Neural crest cell (in vitro differentiated cells): ENCODE data around the gene NPY4R. TPM values are rescaled to one million over a fixed set of nuclear protein-coding genes. Genes with fewer than 3 reads are reported as not detected.
"Not testable (repeated sequence)": the region's sequence is repeated elsewhere in the genome, so short reads cannot be mapped to it uniquely, and the experiment has no call there.

Experiments used
- DNase-seq: peaks from one replicate; pipeline ENCODE4 v3.0.0; 2021; ENCODE audit warnings: low read depth, mixed read lengths, low spot score
- H3K27ac Mint-ChIP-seq: one replicate; pipeline ENCODE4 v1.8.0; 2021; ENCODE audit warnings: mild to moderate bottlenecking, mixed read lengths; ENCODE audit not compliant: unreplicated experiment
- H3K27me3 Mint-ChIP-seq: 2 replicates; pipeline ENCODE4 v1.8.0; 2021; ENCODE audit warnings: low read depth, mild to moderate bottlenecking, mixed read lengths
- H3K36me3 Mint-ChIP-seq: 2 replicates; pipeline ENCODE4 v1.8.0; 2021; ENCODE audit warnings: low read depth, mild to moderate bottlenecking, mixed read lengths
- H3K4me1 Mint-ChIP-seq: 2 replicates; pipeline ENCODE4 v1.8.0; 2021; ENCODE audit warnings: mixed read lengths
- H3K4me3 Mint-ChIP-seq: one replicate; pipeline ENCODE4 v1.8.0; 2021; ENCODE audit warnings: mild to moderate bottlenecking, mixed read lengths
- H3K9me3 Mint-ChIP-seq: 2 replicates; pipeline ENCODE4 v1.8.0; 2021; ENCODE audit warnings: mixed read lengths
- long read RNA-seq: library from polyadenylated mRNA; unstranded; transcript quantifications from one replicate; pipeline ENCODE4 v2.0.0, GENCODE V29; 2020
- total RNA-seq: library from RNA; stranded (reverse); gene quantifications from 2 replicates; pipeline ENCODE4 v1.2.1, GENCODE V29; 2021
- TF ChIP-seq, protein P1 (sequence below): fragments of 200-600 bp; sonication (generic); conservative IDR thresholded peaks from 2 replicates; pipeline ENCODE4 v1.5.0; 2021; ENCODE audit warnings: antibody characterized with exemption, mild to moderate bottlenecking

The NPY4R gene, protein sequence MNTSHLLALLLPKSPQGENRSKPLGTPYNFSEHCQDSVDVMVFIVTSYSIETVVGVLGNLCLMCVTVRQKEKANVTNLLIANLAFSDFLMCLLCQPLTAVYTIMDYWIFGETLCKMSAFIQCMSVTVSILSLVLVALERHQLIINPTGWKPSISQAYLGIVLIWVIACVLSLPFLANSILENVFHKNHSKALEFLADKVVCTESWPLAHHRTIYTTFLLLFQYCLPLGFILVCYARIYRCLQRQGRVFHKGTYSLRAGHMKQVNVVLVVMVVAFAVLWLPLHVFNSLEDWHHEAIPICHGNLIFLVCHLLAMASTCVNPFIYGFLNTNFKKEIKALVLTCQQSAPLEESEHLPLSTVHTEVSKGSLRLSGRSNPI
- total RNA-seq = not detected in 2 replicates
- long read RNA-seq = 0 reads

DNA sequence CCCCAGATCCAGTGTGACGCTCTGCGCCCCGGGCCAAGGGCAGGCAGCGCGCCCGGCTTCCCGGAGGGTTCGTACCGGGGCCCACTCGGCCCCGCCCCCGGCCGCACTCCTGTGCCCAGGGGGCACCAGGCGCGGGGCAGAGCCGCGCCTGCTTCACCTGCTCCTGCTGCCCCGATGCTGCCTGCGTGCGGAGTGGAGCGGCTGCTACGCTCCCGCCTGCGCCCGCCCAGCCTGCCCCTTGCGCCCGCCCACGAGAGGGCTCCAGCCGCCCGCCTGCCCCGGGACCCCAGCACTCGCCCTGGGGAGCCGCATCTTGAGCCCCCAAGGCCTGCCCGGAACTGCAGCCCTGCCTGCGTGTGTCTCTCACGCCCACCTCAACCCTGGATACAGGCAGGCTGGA is at the start of gene NPY4R:
Gene NPY4R (minus strand): TSS at position 194 of the 400 bp plus-strand sequence. CDS start 3,323 bp downstream, outside the sequence.
- H3K4me3 Mint-ChIP-seq, H3K9me3 Mint-ChIP-seq, H3K36me3 Mint-ChIP-seq, H3K27ac Mint-ChIP-seq, DNase-seq, H3K27me3 Mint-ChIP-seq, H3K4me1 Mint-ChIP-seq: not testable (repeated sequence)

DNA sequence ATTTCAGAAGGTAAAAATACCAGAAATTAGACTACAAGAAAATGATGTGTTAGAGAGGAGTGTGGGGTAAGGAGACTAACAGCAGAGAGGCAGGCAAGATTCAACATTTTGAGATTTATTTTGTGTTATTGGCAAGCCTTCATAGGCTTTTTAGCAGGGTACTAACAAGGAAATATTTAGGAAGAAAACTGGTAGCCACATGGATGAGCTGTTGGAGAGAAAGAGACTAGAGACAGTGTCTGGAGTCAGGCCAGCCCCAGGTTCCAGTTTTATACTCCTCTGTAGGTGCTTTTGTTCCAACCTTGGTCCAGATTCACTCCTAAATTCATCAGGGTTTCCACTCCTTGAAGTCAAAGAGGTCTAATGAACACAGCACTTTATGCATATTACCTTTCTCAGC is 49.6 kb upstream of the NPY4R start:
- Mint-ChIP-seq H3K27me3 (no peaks in the 10 kb centered on the region), H3K27ac (no peak overlapping the region), H3K36me3 (no peaks in the 10 kb centered on the region), H3K4me3 (no peak overlapping the region), H3K9me3 (no peaks in the 10 kb centered on the region), H3K4me1 (no peaks in the 10 kb centered on the region)
- DNase-seq = no peak
- TF ChIP-seq, protein P1, sequence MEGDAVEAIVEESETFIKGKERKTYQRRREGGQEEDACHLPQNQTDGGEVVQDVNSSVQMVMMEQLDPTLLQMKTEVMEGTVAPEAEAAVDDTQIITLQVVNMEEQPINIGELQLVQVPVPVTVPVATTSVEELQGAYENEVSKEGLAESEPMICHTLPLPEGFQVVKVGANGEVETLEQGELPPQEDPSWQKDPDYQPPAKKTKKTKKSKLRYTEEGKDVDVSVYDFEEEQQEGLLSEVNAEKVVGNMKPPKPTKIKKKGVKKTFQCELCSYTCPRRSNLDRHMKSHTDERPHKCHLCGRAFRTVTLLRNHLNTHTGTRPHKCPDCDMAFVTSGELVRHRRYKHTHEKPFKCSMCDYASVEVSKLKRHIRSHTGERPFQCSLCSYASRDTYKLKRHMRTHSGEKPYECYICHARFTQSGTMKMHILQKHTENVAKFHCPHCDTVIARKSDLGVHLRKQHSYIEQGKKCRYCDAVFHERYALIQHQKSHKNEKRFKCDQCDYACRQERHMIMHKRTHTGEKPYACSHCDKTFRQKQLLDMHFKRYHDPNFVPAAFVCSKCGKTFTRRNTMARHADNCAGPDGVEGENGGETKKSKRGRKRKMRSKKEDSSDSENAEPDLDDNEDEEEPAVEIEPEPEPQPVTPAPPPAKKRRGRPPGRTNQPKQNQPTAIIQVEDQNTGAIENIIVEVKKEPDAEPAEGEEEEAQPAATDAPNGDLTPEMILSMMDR = no peak

DNA sequence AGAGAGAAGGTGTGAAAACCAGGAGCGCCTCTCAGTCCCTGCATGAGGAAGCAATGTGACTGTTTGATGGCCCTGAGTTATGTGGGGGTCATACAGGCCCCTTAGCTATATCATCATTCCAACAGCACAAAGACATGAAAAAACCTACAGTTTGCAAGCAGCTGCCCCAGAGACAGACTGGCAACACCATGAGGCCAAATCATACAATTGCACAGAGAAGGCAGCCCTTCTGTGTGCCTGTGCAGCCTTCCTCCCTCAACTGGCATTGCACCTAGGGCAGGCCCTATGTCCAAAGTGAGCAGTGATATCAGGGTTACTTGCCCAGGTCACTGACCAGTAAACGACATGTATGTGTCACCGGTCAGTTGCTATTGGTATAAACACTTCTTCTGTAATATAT is 49.1 kb upstream of the NPY4R start:
- no peaks in the 10 kb centered on the region for H3K9me3 Mint-ChIP-seq
- no peaks in the 10 kb centered on the region for H3K4me1 Mint-ChIP-seq
- H3K36me3 Mint-ChIP-seq = no peaks in the 10 kb centered on the region
- DNase-seq = no peak
- H3K27ac Mint-ChIP-seq = no peak overlapping the region
- H3K4me3 Mint-ChIP-seq = no peak overlapping the region
- no peaks in the 10 kb centered on the region for H3K27me3 Mint-ChIP-seq
- TF ChIP-seq, protein P1 = no peak

DNA sequence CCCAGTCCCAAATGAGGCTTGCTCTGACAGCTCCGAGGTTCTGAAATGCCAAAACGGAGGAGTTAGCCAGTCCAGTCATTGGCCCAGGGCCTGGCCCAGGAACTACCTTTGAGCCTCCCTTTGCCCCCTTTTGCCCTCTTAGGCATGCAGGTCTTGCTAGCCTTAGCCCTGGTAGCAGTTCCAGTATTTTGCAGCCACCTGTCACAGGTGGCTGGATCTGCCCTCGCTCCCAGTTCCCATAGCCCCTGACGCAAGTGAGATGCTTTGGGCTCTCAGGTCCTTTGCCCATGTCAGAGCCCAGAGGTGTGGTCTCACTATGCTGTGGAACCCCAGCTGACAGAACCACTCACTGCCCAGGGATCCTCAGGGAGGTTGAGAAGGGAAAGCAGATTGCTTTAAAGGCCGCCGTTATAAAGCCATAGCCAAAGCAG is 48.7 kb upstream of the NPY4R start:
- no peak for DNase-seq
- H3K36me3 Mint-ChIP-seq = no peaks in the 10 kb centered on the region

DNA sequence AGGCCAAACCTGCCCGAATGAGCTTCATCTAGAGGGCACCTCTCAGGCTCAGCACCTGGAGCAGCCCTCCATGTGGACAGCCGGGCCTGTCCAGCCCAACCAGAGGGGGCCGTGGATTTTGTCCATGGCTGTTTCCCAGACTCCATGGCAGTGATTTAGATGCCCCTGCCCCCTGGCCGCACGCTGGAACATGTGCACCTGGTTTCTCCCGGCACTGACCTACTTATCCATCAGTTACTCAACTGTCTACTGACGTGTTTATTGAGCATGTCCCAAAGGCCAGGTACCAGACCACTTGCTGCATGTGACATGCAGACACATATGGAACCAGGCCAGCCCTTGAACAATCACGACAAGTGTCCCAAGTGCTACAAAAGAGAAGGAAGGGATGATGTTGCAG is 47.6 kb upstream of the NPY4R start:
- not testable (repeated sequence) for H3K4me3 Mint-ChIP-seq, DNase-seq, H3K27me3 Mint-ChIP-seq, H3K9me3 Mint-ChIP-seq, H3K27ac Mint-ChIP-seq, H3K4me1 Mint-ChIP-seq, H3K36me3 Mint-ChIP-seq

More for the DNA sequence above, 48.7 kb upstream of the NPY4R start:
- TF ChIP-seq, protein P1 = no peak
- Mint-ChIP-seq H3K4me1 (no peaks in the 10 kb centered on the region), H3K27ac (no peak overlapping the region), H3K9me3 (no peaks in the 10 kb centered on the region), H3K4me3 (no peak overlapping the region), H3K27me3 (no peaks in the 10 kb centered on the region)

DNA sequence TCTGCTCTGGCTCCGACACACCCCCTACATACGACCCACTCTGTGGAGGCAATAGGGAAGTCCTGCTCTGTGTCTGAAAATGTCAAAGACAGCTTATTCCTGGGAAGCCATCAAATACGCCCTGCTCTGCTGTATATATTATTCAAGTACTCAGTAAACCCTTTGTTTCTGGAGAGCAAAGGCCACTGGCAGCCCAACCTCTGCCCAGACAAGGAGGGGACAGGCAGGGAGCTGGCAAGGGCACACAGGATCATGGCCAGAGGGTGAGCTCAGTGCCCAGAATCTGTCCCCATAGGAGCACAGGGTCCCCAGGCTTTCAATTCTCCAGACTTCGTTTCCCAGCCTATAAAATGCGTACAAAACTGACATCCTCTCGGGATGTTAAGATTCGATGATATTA is 47.0 kb upstream of the NPY4R start:
- not testable (repeated sequence) for H3K27ac Mint-ChIP-seq, H3K4me1 Mint-ChIP-seq, H3K9me3 Mint-ChIP-seq, H3K27me3 Mint-ChIP-seq, H3K4me3 Mint-ChIP-seq, DNase-seq, H3K36me3 Mint-ChIP-seq

DNA sequence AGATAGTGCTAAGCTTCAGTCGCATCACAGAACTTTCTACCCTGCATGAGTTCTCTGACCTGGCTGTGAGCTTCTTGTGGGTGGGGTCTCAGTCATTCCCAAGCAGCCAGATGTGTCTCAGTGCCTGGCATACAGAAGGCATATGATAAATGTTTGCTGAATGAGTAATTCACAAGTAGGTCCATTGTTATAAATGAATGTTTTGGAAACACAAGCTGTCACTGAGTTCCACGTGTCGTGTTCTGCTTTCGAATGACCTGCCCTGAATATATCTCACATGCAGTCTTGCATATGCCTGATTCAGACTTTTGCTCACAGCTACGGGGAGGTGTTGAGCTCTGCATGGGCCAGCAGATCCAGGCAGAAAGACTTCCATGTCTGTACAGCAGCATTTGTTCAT is 46.2 kb upstream of the NPY4R start:
- not testable (repeated sequence) for H3K27ac Mint-ChIP-seq, H3K36me3 Mint-ChIP-seq, H3K27me3 Mint-ChIP-seq, H3K9me3 Mint-ChIP-seq, DNase-seq, H3K4me1 Mint-ChIP-seq, H3K4me3 Mint-ChIP-seq

DNA sequence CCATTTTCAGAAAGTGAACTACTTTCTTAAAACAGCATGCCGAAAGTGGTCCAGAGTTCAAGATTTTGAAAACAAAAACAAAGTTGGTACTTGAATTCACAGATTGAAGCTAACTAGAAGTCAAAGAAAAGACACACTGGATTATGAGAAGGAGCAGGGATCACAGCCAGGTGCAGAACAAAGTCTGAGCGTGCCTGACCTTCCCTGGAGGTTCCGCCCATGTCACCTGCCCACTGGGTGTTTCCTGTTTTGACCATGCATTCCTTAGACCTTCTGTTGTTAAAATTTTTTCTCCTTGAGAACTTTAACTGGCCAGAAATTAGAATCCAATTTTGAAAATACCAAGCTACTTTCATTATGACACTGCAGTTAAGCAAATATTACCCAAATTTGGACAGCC is 34.2 kb upstream of the NPY4R start:
- H3K27ac Mint-ChIP-seq, H3K4me1 Mint-ChIP-seq, H3K4me3 Mint-ChIP-seq, H3K27me3 Mint-ChIP-seq, H3K9me3 Mint-ChIP-seq, H3K36me3 Mint-ChIP-seq, DNase-seq: not testable (repeated sequence)

DNA sequence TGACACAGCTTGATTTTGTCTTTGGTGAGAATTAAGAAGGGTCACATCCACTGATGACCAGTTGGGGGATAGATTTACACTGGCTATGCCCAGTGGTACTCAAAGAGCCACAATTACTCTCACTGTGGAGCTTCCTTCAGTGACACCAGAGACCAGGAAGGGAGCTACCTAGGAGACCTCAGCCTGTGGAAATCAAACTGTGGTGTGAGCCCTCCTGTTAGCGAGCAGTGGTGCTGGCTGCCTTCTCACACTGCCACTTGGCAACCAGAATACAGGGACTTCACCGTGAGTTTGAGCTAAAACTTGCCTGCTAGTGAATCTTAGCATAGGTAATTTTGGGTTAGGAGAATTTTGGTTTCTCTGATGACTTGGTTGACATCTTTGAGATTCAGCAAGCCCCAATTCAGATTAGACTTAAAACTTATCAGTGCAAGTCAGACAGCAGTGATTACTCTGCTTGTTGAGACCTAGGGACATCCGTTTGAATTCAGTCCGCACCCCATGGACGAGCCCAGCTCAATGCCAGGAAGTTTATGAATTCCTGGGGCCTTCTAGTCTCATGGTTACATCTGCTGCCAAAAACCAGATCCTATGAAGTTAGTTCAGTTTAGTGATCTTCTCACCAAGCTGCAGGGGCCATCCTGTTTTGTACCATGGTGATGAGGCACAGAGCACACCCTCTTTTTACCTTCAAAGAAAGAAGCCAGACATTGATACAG is 33.4 kb upstream of the NPY4R start:
- not testable (repeated sequence) for H3K27me3 Mint-ChIP-seq, H3K4me1 Mint-ChIP-seq, H3K4me3 Mint-ChIP-seq, H3K9me3 Mint-ChIP-seq, DNase-seq, H3K36me3 Mint-ChIP-seq, H3K27ac Mint-ChIP-seq

DNA sequence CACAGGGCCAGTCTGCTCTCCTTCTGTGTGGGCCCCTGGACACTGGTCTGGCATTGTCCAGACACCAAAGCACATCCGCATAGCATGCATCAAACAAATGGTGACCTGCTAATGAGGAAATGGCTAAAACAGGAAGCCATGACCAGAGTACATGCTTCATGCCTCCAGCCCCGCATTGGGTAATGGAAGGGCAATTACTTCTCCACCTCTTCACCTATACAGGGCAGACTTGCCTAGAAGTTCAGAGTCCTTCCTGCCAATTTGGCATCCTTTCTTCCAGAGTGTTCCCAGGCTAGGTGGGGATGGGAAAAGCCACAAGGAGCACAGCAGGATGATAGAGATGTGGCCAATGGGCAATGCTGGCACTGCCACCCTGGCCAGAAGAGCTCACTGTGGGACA is 32.1 kb upstream of the NPY4R start:
- not testable (repeated sequence) for H3K4me1 Mint-ChIP-seq, H3K9me3 Mint-ChIP-seq, H3K36me3 Mint-ChIP-seq, H3K4me3 Mint-ChIP-seq, DNase-seq, H3K27ac Mint-ChIP-seq, H3K27me3 Mint-ChIP-seq
